H1 (cell line): ENCODE data around the gene RCSD1. TPM values are rescaled to one million over a fixed set of nuclear protein-coding genes. Genes with fewer than 3 reads are reported as not detected.

ENCODE experiments used
- CEBPB ChIP-seq: IDR thresholded peaks from 2 replicates; pipeline ENCODE4 v1.6.1; 2012; ENCODE audit warnings: low read depth, low read length
- polyA plus RNA-seq, 7 experiments: library from polyadenylated mRNA; depleted of rRNA in 3 of 7; stranded (reverse) in 5 of 7; unstranded in 2 of 7; fragments of >200 nt in 5 of 7; fragments of 200-250 nt in 2 of 7; gene quantifications; 1 replicate in 5 of 7; 2 replicates in 1 of 7; 4 replicates in 1 of 7; pipeline versions ENCODE4 v1.2.1 to v1.2.3, GENCODE V29; 2011 to 2013; ENCODE audit warnings: missing spikeins in 2 of 7, mixed read lengths in 2 of 7
- total RNA-seq: library from RNA; stranded (reverse); fragmentation: NEBNext Ultra II Directional; extraction: Animal tissue kit (Norgen Biotek cat#: 25700); gene quantifications from 2 replicates; pipeline ENCODE4 v1.2.1, GENCODE V29; 2021
- TF ChIP-seq, protein P1 (sequence below): fragments of 300-600 bp; sonication (generic); IDR thresholded peaks from 2 replicates; pipeline ENCODE4 v1.7.1; 2012; ENCODE audit warnings: low read length, moderate library complexity, mild to moderate bottlenecking, inconsistent platforms; ENCODE audit not compliant: insufficient replicate concordance

RCSD1 gene
- total and polyA plus RNA-seq, 2 of the 8 experiments (the other 6 are each of a cell fraction or from before 2014, with no cell fraction given), result 0.47 to 0.69 TPM

- TF ChIP-seq, protein P1, sequence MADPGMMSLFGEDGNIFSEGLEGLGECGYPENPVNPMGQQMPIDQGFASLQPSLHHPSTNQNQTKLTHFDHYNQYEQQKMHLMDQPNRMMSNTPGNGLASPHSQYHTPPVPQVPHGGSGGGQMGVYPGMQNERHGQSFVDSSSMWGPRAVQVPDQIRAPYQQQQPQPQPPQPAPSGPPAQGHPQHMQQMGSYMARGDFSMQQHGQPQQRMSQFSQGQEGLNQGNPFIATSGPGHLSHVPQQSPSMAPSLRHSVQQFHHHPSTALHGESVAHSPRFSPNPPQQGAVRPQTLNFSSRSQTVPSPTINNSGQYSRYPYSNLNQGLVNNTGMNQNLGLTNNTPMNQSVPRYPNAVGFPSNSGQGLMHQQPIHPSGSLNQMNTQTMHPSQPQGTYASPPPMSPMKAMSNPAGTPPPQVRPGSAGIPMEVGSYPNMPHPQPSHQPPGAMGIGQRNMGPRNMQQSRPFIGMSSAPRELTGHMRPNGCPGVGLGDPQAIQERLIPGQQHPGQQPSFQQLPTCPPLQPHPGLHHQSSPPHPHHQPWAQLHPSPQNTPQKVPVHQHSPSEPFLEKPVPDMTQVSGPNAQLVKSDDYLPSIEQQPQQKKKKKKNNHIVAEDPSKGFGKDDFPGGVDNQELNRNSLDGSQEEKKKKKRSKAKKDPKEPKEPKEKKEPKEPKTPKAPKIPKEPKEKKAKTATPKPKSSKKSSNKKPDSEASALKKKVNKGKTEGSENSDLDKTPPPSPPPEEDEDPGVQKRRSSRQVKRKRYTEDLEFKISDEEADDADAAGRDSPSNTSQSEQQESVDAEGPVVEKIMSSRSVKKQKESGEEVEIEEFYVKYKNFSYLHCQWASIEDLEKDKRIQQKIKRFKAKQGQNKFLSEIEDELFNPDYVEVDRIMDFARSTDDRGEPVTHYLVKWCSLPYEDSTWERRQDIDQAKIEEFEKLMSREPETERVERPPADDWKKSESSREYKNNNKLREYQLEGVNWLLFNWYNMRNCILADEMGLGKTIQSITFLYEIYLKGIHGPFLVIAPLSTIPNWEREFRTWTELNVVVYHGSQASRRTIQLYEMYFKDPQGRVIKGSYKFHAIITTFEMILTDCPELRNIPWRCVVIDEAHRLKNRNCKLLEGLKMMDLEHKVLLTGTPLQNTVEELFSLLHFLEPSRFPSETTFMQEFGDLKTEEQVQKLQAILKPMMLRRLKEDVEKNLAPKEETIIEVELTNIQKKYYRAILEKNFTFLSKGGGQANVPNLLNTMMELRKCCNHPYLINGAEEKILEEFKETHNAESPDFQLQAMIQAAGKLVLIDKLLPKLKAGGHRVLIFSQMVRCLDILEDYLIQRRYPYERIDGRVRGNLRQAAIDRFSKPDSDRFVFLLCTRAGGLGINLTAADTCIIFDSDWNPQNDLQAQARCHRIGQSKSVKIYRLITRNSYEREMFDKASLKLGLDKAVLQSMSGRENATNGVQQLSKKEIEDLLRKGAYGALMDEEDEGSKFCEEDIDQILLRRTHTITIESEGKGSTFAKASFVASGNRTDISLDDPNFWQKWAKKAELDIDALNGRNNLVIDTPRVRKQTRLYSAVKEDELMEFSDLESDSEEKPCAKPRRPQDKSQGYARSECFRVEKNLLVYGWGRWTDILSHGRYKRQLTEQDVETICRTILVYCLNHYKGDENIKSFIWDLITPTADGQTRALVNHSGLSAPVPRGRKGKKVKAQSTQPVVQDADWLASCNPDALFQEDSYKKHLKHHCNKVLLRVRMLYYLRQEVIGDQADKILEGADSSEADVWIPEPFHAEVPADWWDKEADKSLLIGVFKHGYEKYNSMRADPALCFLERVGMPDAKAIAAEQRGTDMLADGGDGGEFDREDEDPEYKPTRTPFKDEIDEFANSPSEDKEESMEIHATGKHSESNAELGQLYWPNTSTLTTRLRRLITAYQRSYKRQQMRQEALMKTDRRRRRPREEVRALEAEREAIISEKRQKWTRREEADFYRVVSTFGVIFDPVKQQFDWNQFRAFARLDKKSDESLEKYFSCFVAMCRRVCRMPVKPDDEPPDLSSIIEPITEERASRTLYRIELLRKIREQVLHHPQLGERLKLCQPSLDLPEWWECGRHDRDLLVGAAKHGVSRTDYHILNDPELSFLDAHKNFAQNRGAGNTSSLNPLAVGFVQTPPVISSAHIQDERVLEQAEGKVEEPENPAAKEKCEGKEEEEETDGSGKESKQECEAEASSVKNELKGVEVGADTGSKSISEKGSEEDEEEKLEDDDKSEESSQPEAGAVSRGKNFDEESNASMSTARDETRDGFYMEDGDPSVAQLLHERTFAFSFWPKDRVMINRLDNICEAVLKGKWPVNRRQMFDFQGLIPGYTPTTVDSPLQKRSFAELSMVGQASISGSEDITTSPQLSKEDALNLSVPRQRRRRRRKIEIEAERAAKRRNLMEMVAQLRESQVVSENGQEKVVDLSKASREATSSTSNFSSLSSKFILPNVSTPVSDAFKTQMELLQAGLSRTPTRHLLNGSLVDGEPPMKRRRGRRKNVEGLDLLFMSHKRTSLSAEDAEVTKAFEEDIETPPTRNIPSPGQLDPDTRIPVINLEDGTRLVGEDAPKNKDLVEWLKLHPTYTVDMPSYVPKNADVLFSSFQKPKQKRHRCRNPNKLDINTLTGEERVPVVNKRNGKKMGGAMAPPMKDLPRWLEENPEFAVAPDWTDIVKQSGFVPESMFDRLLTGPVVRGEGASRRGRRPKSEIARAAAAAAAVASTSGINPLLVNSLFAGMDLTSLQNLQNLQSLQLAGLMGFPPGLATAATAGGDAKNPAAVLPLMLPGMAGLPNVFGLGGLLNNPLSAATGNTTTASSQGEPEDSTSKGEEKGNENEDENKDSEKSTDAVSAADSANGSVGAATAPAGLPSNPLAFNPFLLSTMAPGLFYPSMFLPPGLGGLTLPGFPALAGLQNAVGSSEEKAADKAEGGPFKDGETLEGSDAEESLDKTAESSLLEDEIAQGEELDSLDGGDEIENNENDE, result no peak
- 0 out of 2 replicates have a peak, but pooled peaks have one; percentile 18 for TF ChIP-seq CEBPB
These were observed 104.2 kb downstream of the RCSD1 start (continued) for GRCh38 chr1:167734227-167734626.
